Activated naive CD8-positive, alpha-beta T cell treated with anti-CD3 and anti-CD28 coated beads, Interleukin-2, amount 50 U/mL, for 24 hours (primary cell): Measurements from ENCODE around the gene COL5A1.

Source experiments
- ATAC-seq: fragments of 150-1000 bp; cut with Tn5 transposase; one replicate; pipeline ENCODE4 v1.10.0; 2021
- DNase-seq: peaks from one replicate; pipeline ENCODE4 v3.0.0; 2021
- H3K27ac Mint-ChIP-seq: one replicate; pipeline ENCODE4 v1.8.0; 2021; ENCODE audit warnings: mild to moderate bottlenecking, mixed read lengths
- H3K27me3 Mint-ChIP-seq: one replicate; pipeline ENCODE4 v1.8.0; 2021; ENCODE audit warnings: mixed read lengths
- H3K36me3 Mint-ChIP-seq: one replicate; pipeline ENCODE4 v1.8.0; 2021; ENCODE audit warnings: low read depth, mixed read lengths
- H3K4me1 Mint-ChIP-seq: one replicate; pipeline ENCODE4 v1.8.0; 2021; ENCODE audit warnings: mixed read lengths
- H3K4me3 Mint-ChIP-seq: one replicate; pipeline ENCODE4 v1.8.0; 2021; ENCODE audit warnings: mild to moderate bottlenecking, moderate library complexity, mixed read lengths
- H3K9me3 Mint-ChIP-seq: one replicate; pipeline ENCODE4 v1.8.0; 2021; ENCODE audit warnings: mixed read lengths

Gene COL5A1

DNA sequence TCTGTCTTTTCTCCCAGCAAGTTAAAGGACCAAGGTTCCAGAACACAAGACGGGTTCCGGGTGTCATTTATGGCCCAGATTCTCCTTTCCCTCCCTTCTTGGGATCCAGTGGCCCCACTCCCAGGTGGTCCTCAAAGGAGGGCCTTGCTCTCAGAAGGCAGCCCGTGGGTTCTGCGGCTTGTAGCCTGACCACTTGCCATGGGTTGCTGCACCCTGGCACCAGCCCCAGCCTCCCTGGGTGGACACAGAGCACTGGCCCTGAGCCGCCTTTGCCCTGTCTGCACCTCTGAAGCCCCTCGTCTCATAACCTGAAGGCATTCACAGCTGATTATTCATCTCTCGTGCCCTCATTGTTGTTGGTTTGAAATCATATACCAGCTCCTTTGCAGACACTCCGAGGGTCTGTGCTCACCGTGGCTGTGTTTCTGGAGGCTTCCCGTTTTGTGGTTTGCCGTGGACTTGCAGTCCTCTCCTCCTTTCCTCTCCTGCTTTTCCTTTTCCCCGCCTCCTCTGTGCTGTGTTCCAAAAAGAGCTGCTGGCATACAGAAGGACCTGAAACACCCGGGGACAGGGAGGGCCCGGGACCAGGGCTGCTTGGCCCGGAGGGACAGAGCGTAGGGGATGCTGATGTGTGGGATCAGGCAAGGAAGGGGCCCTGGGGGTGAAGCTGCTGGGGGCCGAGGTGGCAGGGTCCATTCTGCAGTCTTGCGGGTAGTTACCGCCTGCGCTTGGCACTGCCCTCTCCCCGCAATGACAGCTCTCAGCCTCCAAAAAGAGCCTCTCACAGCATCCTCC lies 189.5 kb downstream of the COL5A1 start:
- DNase-seq = no peak
- peaks cover 1% of the 10 kb centered on the region for H3K27me3 Mint-ChIP-seq
- H3K27ac Mint-ChIP-seq = no peak overlapping the region
- no peaks in the 10 kb centered on the region for H3K36me3 Mint-ChIP-seq
- no peak for ATAC-seq
- H3K4me3 Mint-ChIP-seq = no peak overlapping the region
- no peaks in the 10 kb centered on the region for H3K9me3 Mint-ChIP-seq
- H3K4me1 Mint-ChIP-seq = no peaks in the 10 kb centered on the region

DNA sequence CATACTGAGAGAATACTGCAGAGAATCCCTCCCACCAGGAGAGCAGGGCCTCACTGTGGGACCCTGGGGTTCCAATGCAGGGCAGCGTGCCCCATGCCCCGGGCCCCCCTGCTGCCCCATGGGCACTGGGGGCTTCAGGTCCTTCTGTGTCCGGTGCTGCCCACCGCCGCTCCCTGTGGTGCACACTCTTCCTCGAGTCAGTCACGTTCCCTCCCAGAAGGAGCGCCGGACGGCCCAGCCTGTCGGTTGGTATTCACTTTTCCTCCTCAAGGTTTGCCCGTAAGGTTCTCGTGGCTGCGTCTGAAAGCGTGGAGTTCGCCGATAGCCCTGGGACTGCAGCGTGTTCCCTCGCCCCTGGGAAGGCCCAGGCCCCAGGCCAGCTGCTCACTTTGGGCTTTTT lies 190.9 kb downstream of the COL5A1 start:
- Mint-ChIP-seq H3K27ac (no peak overlapping the region), H3K4me3 (no peak overlapping the region), H3K27me3 (peaks cover 1% of the 10 kb centered on the region), H3K36me3 (no peaks in the 10 kb centered on the region), H3K4me1 (no peaks in the 10 kb centered on the region), H3K9me3 (no peaks in the 10 kb centered on the region)
- DNase-seq = no peak
- no peak for ATAC-seq

DNA sequence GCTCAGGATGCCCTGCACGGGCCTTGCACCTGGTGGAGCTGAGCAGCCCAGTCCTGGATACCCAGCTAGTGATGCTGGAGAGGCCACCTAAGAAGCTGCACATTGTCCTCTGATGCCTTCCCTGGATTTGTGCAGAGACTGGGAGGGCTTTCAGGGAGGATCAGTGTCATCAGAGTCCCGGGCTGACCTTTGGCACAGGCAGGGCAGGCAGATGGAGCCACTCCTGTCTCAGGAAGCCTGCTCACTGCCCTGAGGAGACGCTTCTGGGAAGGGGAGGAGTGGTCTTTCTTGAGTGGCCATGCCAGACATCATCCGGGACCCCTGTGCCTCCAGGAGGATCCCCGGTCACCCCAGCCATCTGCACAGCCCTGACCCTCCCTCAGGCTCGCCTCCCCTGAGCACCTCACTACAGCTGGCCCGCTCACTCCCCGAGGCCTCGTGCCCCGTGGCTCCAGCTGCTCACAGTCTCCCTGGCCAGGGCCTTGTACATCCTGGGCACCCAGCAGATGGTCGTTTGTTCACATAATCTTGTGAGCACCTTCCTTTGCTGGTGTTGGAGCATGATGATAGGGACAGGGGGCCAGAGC lies 191.8 kb downstream of the COL5A1 start:
- peaks cover 1% of the 10 kb centered on the region for H3K27me3 Mint-ChIP-seq
- H3K4me3 Mint-ChIP-seq = no peak overlapping the region
- H3K27ac Mint-ChIP-seq = no peak overlapping the region
- ATAC-seq (no peak), DNase-seq (no peak)
- H3K36me3 Mint-ChIP-seq = no peaks in the 10 kb centered on the region
- no peaks in the 10 kb centered on the region for H3K4me1 Mint-ChIP-seq
- H3K9me3 Mint-ChIP-seq = no peaks in the 10 kb centered on the region

DNA sequence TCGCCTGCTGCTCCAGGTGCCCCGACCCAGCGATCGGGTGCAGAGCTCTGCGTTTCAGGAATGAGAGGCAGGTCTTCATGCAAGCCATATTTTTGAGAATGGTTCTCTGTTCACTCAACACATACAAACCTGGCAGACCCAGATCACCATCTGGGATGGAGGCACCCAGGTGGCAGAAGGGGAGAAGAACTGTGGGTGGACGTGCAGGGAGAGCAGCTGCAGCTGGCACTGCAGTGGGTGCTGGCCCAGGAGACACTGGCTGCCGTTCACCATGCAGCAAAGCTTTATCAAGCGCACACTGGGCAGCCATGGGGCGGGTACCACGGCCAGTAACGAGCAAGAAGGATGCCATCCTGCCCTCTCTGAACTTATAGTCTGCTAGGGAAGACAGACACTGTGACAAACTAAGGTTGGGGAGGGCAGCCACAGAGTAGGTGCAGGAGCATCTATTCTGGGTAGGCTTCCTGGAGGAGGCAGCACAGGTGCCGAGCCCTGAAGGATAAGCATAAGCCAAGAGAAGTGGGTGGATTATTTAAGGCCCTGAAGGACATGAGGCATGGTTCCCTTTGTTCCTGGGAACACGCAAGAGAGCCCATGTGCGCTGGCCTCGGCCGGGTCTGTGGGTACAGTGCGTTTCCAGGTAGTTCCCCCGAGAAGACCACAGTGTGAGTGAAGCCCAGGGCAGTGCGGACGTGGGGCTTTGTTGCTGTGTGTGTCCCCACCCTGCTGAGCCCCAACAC lies 192.8 kb downstream of the COL5A1 start:
- H3K27ac Mint-ChIP-seq = no peak overlapping the region
- DNase-seq = no peak
- H3K27me3 Mint-ChIP-seq = peaks cover 1% of the 10 kb centered on the region
- H3K4me3 Mint-ChIP-seq = no peak overlapping the region
- no peaks in the 10 kb centered on the region for H3K9me3 Mint-ChIP-seq
- no peaks in the 10 kb centered on the region for H3K4me1 Mint-ChIP-seq
- H3K36me3 Mint-ChIP-seq = no peaks in the 10 kb centered on the region
- no peak for ATAC-seq

DNA sequence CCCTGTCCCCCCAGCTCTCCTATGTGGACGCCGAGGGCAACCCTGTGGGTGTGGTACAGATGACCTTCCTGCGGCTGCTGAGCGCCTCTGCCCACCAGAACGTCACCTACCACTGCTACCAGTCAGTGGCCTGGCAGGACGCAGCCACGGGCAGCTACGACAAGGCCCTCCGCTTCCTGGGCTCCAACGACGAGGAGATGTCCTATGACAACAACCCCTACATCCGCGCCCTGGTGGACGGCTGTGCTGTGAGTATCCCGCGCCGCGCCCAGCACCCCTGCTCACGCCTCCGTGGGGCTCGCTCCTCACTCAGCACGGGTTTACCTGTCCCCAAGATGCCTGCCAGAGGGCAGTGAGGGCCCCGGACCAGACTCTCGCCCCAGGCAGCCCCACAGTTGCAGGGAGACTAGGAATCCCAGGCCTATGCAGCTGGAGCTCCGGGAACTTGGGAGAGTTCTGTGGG lies 193.4 kb downstream of the COL5A1 start:
- ATAC-seq (no peak), DNase-seq (no peak)
- H3K4me1 Mint-ChIP-seq = no peaks in the 10 kb centered on the region
- no peak overlapping the region for H3K27ac Mint-ChIP-seq
- no peaks in the 10 kb centered on the region for H3K36me3 Mint-ChIP-seq
- H3K27me3 Mint-ChIP-seq = peaks cover 1% of the 10 kb centered on the region
- no peaks in the 10 kb centered on the region for H3K9me3 Mint-ChIP-seq
- no peak overlapping the region for H3K4me3 Mint-ChIP-seq

DNA sequence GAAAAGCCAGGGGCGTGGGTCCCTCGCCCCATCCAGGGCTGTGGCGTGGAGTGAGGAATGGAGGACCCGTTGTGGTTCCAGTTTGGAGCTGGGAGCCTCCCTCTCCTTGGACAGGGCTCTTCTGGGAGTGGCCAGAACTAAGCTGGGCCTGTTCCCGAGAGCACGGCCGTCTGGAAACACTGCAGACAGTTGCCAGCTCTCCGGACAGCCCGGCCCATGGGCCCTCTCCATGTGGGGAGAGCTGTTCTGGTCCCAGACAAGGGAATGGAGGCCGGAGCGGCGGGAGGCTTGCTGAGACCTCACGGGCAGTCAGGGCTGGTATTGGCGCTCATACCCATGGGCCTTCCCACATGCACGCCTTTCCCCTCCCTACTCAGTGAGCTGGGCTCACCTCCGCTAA lies 193.8 kb downstream of the COL5A1 start:
- H3K4me1 Mint-ChIP-seq = no peaks in the 10 kb centered on the region
- H3K36me3 Mint-ChIP-seq = no peaks in the 10 kb centered on the region
- H3K4me3 Mint-ChIP-seq = no peak overlapping the region
- H3K9me3 Mint-ChIP-seq = no peaks in the 10 kb centered on the region
- no peak overlapping the region for H3K27ac Mint-ChIP-seq
- peaks cover 1% of the 10 kb centered on the region for H3K27me3 Mint-ChIP-seq
- no peak for ATAC-seq
- no peak for DNase-seq

DNA sequence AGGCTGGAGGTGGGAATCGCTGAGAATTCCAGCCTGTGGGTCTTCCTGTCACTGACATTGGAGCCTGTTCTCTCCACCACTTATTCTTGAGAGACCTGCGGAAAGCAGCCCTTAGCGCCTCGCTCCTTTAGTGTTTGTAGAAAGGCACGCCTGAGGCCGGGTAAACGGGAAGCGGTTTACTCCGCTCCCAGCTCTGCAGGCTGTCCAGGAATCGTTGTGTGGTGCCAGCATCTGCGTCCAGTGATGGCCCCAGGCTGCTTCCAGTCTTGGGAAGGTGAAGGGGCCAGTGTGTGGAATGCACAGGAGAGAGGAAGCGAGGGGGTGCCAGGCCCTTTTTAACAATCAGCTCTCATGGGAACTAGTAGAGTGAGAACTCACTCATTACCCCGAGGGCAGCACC lies 194.4 kb downstream of the COL5A1 start:
- DNase-seq (no peak), ATAC-seq (no peak)
- peaks cover 1% of the 10 kb centered on the region for H3K27me3 Mint-ChIP-seq
- no peak overlapping the region for H3K4me3 Mint-ChIP-seq
- H3K4me1 Mint-ChIP-seq = no peaks in the 10 kb centered on the region
- no peaks in the 10 kb centered on the region for H3K9me3 Mint-ChIP-seq
- no peaks in the 10 kb centered on the region for H3K36me3 Mint-ChIP-seq
- no peak overlapping the region for H3K27ac Mint-ChIP-seq

DNA sequence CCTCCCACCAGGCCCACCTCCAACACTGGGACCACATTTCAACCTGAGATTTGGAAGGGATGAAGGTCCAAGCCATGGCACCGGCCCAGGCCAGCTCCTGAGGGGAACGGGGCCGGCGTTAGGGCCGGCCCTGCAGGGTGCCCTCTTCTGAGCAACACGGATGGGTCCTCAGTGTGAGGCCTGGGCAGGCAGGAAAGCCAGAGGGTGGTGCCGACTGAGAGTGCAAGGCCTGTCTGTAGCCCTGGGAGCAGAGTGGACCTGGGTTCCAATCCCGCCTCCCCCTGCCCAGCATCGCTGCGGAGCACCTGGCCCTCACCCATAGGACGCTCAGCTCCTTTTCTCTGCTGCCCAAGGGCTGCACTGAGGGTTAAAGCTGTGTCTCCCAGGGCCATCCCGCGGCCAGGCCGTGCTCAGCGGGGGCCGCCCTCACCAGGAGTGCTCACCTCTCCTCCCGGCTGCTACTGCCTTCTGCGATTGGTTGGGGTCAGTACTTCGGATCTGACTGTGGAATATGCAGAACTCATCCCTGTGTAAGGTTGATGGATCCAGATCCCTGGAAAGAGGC lies 194.9 kb downstream of the COL5A1 start:
- DNase-seq = no peak
- Mint-ChIP-seq H3K36me3 (no peaks in the 10 kb centered on the region), H3K27ac (no peak overlapping the region), H3K4me1 (no peaks in the 10 kb centered on the region), H3K9me3 (no peaks in the 10 kb centered on the region), H3K27me3 (peaks cover 1% of the 10 kb centered on the region), H3K4me3 (no peak overlapping the region)
- ATAC-seq = no peak

DNA sequence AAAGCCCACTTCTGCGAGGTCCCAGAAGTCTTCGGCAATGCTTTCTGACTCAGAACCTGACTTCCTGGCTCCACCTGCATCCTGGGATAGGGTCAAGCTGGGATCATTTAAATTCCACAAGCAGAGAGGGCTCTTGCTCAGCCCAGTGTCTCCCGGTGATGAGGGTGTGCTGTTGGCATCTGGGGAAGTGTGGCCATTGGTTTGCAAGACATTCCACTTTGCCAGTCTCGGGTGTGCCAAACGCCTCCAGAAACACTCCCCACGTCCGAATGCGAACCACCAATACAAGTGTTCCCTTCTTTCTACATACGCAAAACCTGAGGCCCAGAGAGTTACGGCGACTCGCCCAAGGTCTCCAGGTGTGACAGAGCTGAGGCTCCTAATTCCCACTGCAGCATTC lies 195.9 kb downstream of the COL5A1 start:
- Mint-ChIP-seq H3K27ac (no peak overlapping the region), H3K27me3 (peaks cover 1% of the 10 kb centered on the region), H3K4me3 (no peak overlapping the region), H3K36me3 (no peaks in the 10 kb centered on the region), H3K4me1 (no peaks in the 10 kb centered on the region), H3K9me3 (no peaks in the 10 kb centered on the region)
- ATAC-seq = no peak
- DNase-seq = no peak

DNA sequence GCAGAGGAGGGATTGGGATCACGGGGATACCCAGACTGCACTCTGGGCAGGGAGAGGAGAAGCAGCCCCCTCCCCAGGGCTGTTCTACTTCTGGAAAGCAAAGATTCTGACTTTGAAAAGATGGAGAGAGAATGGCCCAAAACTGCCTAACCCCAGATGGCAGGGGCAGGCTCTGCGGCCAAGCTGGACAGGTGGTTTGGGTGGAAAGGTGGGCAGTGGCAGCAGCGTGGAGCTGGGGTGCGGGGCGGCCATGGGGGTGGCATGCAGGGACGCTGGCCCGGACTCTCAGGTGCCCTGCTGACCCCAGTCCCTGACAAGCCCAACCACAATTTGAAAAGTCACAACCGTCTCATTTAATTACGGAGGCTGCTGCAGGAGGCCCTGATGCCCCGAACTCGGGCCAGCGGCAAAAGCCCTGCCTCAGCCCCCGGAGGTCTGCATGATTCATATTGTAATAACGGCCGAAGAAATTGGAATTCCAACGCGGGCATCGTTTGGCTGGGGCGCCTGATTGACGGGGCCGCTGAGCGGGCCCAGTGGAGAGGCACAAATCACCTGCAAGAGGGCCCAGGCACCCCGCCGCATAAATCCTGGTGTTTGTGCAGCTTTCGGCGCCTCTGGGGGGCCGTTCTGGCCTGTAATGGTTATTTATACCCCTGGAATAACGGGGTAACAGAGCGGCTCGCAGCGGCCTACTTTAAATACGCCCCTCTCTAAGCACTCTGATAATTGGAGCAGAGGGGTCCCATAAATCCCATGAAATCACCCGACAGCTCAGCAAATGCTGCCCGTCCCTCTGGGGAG lies 197.2 kb downstream of the COL5A1 start:
- ATAC-seq (no peak), DNase-seq (no peak)
- H3K27ac Mint-ChIP-seq = no peak overlapping the region
- no peaks in the 10 kb centered on the region for H3K9me3 Mint-ChIP-seq
- no peaks in the 10 kb centered on the region for H3K36me3 Mint-ChIP-seq
- H3K4me1 Mint-ChIP-seq = no peaks in the 10 kb centered on the region
- peaks cover 1% of the 10 kb centered on the region for H3K27me3 Mint-ChIP-seq
- no peak overlapping the region for H3K4me3 Mint-ChIP-seq

DNA sequence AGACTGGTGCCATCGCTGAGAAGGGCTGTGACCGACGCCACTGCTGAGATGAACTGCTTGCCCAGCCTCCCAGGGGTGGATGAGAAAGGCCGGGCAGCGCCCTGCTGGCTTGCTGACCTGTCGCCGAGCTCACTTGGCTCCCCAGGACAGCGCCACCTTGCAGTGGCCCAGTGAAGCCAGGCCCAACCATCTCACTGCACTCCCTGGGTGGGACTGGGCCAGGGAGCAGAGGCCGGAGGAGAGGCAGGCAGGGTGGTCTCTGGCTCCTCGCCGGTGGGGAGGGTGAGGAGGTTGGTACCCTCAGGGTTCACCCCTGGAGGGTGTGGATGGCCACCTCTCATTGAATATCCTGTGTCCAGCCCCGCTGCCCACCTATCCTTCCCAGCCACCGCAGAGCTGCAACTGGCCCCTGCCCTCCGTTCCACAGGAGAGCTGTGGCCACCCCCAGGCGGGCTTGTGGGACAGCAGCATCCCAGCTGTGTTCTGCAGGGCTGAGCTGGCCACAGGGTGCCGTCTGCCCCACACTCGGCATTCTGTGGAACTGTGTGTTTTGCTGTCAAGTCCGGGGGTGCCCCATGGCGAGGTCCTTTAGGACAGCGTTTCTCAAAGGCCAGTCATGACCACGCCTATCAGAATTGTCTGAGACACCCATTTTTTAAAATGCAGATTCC lies 198.0 kb downstream of the COL5A1 start:
- Mint-ChIP-seq H3K9me3 (no peaks in the 10 kb centered on the region), H3K4me3 (no peak overlapping the region), H3K4me1 (no peaks in the 10 kb centered on the region), H3K27me3 (no peaks in the 10 kb centered on the region), H3K36me3 (no peaks in the 10 kb centered on the region), H3K27ac (no peak overlapping the region)
- ATAC-seq (no peak), DNase-seq (no peak)

DNA sequence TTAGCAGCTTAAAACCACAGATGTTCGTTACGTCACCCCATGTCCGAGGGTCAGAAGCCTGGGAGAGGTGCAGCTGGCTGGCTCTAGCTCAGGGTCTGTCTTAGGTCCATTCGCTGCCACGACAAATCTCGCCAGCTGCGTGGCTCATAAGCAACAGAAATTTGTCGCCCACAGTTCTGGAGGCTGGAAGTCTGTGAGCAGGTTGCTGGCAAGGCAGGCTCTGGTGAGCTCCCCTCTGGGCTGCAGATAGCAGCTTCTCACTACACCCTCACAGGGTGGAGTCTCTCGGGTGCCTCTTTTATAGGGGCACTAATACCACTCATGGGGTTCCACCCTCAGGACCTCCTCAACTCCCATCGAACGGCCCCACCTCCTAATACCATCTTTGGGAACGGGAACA lies 198.9 kb downstream of the COL5A1 start:
- no peaks in the 10 kb centered on the region for H3K36me3 Mint-ChIP-seq
- no peaks in the 10 kb centered on the region for H3K4me1 Mint-ChIP-seq
- no peaks in the 10 kb centered on the region for H3K27me3 Mint-ChIP-seq
- no peak overlapping the region for H3K27ac Mint-ChIP-seq
- no peak for DNase-seq
- no peaks in the 10 kb centered on the region for H3K9me3 Mint-ChIP-seq
- no peak for ATAC-seq
- H3K4me3 Mint-ChIP-seq = no peak overlapping the region

DNA sequence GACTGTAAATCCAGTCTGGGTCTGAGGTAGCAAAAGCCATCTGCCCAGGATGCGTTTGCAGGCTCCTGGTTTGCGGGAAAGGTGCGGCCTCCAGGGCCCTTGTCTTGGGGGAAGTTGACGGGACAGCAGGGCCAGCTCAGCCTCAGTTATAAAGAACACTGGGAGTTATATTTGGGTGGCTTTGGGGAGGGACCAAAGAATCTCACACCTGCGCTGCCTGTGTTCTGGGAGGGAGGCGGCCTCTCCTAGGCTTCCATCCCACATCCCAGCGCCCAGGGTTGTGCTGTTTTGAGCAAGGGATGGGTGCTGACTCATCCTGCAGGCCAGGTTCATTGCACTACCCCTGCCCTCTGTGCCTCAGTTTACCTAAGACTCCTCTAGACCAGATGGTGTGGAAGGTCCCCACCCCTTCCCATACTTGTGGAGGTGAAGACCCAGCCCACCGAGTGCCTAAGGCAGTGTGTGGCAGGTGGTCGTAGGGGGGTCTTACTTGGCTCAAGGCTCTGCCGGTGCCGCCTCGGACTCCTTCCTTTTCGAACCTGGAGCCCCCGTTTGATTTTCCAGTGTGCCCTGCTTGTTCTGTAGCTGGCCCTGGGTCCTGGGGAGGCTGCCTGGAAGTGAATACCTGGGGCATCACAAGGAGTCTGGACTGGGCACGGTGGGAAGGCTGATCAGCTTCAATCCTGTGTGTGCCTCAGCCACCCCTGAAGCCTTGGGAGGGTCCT lies 199.7 kb downstream of the COL5A1 start:
- Mint-ChIP-seq H3K9me3 (no peaks in the 10 kb centered on the region), H3K36me3 (no peaks in the 10 kb centered on the region), H3K27me3 (no peaks in the 10 kb centered on the region), H3K27ac (no peak overlapping the region), H3K4me3 (no peak overlapping the region), H3K4me1 (no peaks in the 10 kb centered on the region)
- ATAC-seq (no peak), DNase-seq (no peak)
